WTC11 (cell line): ENCODE measurements around the gene ERBB4. TPM values are rescaled to one million over a fixed set of nuclear protein-coding genes. Genes with fewer than 3 reads are reported as not detected.

ENCODE experiments used
- ATAC-seq: fragments of 200-7000 bp; cut with Tn5 transposase; 2 replicates; pipeline ENCODE4 v1.10.0; 2021; ENCODE audit warnings: mild to moderate bottlenecking, moderate library complexity
- CTCF ChIA-PET: fragments of 300-600 bp; sonication (Branson Sonifier 250); formaldehyde crosslinking; loops from one replicate; lab custom pipeline; 2021; ENCODE audit warnings: antibody characterized with exemption; lab: Charles Lee
- POLR2A ChIA-PET: fragments of 350-600 bp; sonication (Branson Sonifier 250); formaldehyde crosslinking; loops from one replicate; lab custom pipeline; 2021; ENCODE audit warnings: antibody characterized with exemption; lab: Charles Lee
- DNase-seq: peaks from one replicate; pipeline ENCODE4 v3.0.0; 2021; ENCODE audit warnings: low spot score
- H3K27ac Mint-ChIP-seq: 2 replicates; pipeline ENCODE4 v1.8.0; 2021; ENCODE audit warnings: mixed read lengths
- H3K27me3 Mint-ChIP-seq: 2 replicates; pipeline ENCODE4 v1.8.0; 2021; ENCODE audit warnings: low read depth, mild to moderate bottlenecking, moderate library complexity, mixed read lengths
- H3K36me3 Mint-ChIP-seq: 2 replicates; pipeline ENCODE4 v1.8.0; 2021; ENCODE audit warnings: mixed read lengths
- H3K4me1 Mint-ChIP-seq: 2 replicates; pipeline ENCODE4 v1.8.0; 2022; ENCODE audit warnings: mixed read lengths
- H3K4me3 Mint-ChIP-seq: 2 replicates; pipeline ENCODE4 v1.8.0; 2021; ENCODE audit warnings: mild to moderate bottlenecking, moderate library complexity, mixed read lengths
- H3K9me3 Mint-ChIP-seq: 2 replicates; pipeline ENCODE4 v1.8.0; 2021; ENCODE audit warnings: mixed read lengths
- AFF4 ChIP-seq: sonication (generic); formaldehyde crosslinking; IDR thresholded peaks from 2 replicates; pipeline ENCODE4 v1.8.1; 2023; ENCODE audit warnings: mild to moderate bottlenecking, missing genetic modification reagents, borderline replicate concordance
- AR ChIP-seq: fragments of 250-450 bp; sonication (Bioruptor Pico); IDR thresholded peaks from 2 replicates; pipeline ENCODE4 v1.9.0; 2021; ENCODE audit warnings: mild to moderate bottlenecking
- ARID4B ChIP-seq: sonication (generic); formaldehyde crosslinking; IDR thresholded peaks from 2 replicates; pipeline ENCODE4 v1.8.0; 2023; ENCODE audit warnings: missing genetic modification reagents, mild to moderate bottlenecking, borderline replicate concordance
- ATF3 ChIP-seq: sonication (generic); formaldehyde crosslinking; conservative IDR thresholded peaks from 2 replicates; pipeline ENCODE4 v1.8.1; 2022; ENCODE audit warnings: mild to moderate bottlenecking, missing genetic modification reagents
- CREM ChIP-seq: sonication (generic); formaldehyde crosslinking; IDR thresholded peaks from 2 replicates; pipeline ENCODE4 v1.8.1; 2022; ENCODE audit warnings: mild to moderate bottlenecking, missing genetic modification reagents, moderate library complexity
- ERG ChIP-seq: fragments of 250-450 bp; sonication (Bioruptor Pico); IDR thresholded peaks from 2 replicates; pipeline ENCODE4 v1.8.0; 2021; ENCODE audit warnings: mild to moderate bottlenecking
- FOXP4 ChIP-seq: sonication (generic); formaldehyde crosslinking; IDR thresholded peaks from 2 replicates; pipeline ENCODE4 v1.8.0; 2022; ENCODE audit warnings: mild to moderate bottlenecking, missing genetic modification reagents
- HMGA2 ChIP-seq: fragments of 250-450 bp; sonication (Bioruptor Pico); IDR thresholded peaks from 2 replicates; pipeline ENCODE4 v1.4.0; 2021; ENCODE audit warnings: mild to moderate bottlenecking, moderate library complexity
- IRF2 ChIP-seq: sonication (generic); formaldehyde crosslinking; IDR thresholded peaks from 2 replicates; pipeline ENCODE4 v1.8.0; 2022; ENCODE audit warnings: low read depth, missing genetic modification reagents, borderline replicate concordance
- JAZF1 ChIP-seq: fragments of 250-450 bp; sonication (Bioruptor Pico); IDR thresholded peaks from 2 replicates; pipeline ENCODE4 v1.9.0; 2021; ENCODE audit warnings: moderate library complexity, mild to moderate bottlenecking, inconsistent platforms
- KAT7 ChIP-seq: sonication (generic); formaldehyde crosslinking; IDR thresholded peaks from 2 replicates; pipeline ENCODE4 v1.8.1; 2023; ENCODE audit warnings: missing genetic modification reagents, mild to moderate bottlenecking, borderline replicate concordance
- PRRX2 ChIP-seq: fragments of 250-450 bp; sonication (Bioruptor Pico); IDR thresholded peaks from 2 replicates; pipeline ENCODE4 v1.8.0; 2021; ENCODE audit warnings: mild to moderate bottlenecking
- SMAD3 ChIP-seq: sonication (generic); formaldehyde crosslinking; IDR thresholded peaks from 2 replicates; pipeline ENCODE4 v1.8.0; 2022; ENCODE audit warnings: missing genetic modification reagents, mild to moderate bottlenecking, borderline replicate concordance
- SP1 ChIP-seq: sonication (generic); formaldehyde crosslinking; conservative IDR thresholded peaks from 2 replicates; pipeline ENCODE4 v1.8.1; 2022; ENCODE audit warnings: missing genetic modification reagents
- ZMAT4 ChIP-seq: fragments of 250-450 bp; sonication (Bioruptor Pico); IDR thresholded peaks from 2 replicates; pipeline ENCODE4 v1.9.0; 2021; ENCODE audit warnings: mild to moderate bottlenecking
- ZNF121 ChIP-seq: sonication (generic); formaldehyde crosslinking; IDR thresholded peaks from 2 replicates; pipeline ENCODE4 v1.8.0; 2023; ENCODE audit warnings: missing genetic modification reagents
- ZNF232 ChIP-seq: sonication (generic); formaldehyde crosslinking; IDR thresholded peaks from 2 replicates; pipeline ENCODE4 v1.8.0; 2022; ENCODE audit warnings: mild to moderate bottlenecking, missing genetic modification reagents
- ZNF317 ChIP-seq: sonication (generic); formaldehyde crosslinking; IDR thresholded peaks from 2 replicates; pipeline ENCODE4 v1.8.1; 2023; ENCODE audit warnings: low read depth, mild to moderate bottlenecking, moderate library complexity, missing genetic modification reagents, borderline replicate concordance
- ZNF512 ChIP-seq: sonication (generic); formaldehyde crosslinking; IDR thresholded peaks from 2 replicates; pipeline ENCODE4 v1.8.1; 2022; ENCODE audit warnings: missing genetic modification reagents, borderline replicate concordance
- total RNA-seq: library from RNA; stranded (reverse); gene quantifications from 3 replicates; pipeline ENCODE4 v1.2.3, GENCODE V29; 2021

The ERBB4 gene
- total RNA-seq, 1 experiment from 2014 or later: 1.6 TPM

GRCh38 chr2:212402316-212402715 is 136.3 kb downstream of the ERBB4 start:
- Mint-ChIP-seq H3K9me3 (peaks cover 5% of the 10 kb centered on the region), H3K27me3 (no peaks in the 10 kb centered on the region), H3K36me3 (no peaks in the 10 kb centered on the region), H3K4me3 (no peak overlapping the region), H3K4me1 (peaks cover 15% of the 10 kb centered on the region), H3K27ac (no peak overlapping the region)
- TF ChIP-seq KAT7 (no peak), AFF4 (CRISPR knock-in tag) (no peak), AR (CRISPR knock-in tag) (no peak), ATF3 (CRISPR knock-in tag) (no peak), HMGA2 (no peak), IRF2 (CRISPR knock-in tag) (no peak), SMAD3 (CRISPR knock-in tag) (no peak), ZNF121 (CRISPR knock-in tag) (no peak), ZNF512 (CRISPR knock-in tag) (no peak), JAZF1 (CRISPR knock-in tag) (no peak), CREM (no peak), SP1 (CRISPR knock-in tag) (no peak), FOXP4 (CRISPR knock-in tag) (no peak), ZNF232 (no peak), ERG (CRISPR knock-in tag) (no peak), ZMAT4 (CRISPR knock-in tag) (no peak), ZNF317 (CRISPR knock-in tag) (no peak), PRRX2 (no peak), ARID4B (CRISPR knock-in tag) (no peak)
- DNase-seq: no peak
- CTCF ChIA-PET: no interaction called here
- POLR2A ChIA-PET: no interaction called here
- ATAC-seq: no peak
